Suppressor macrophage treated with lipopolysaccharide for 1 hour (primary cell): ENCODE data around the gene PTEN.
"Not testable (repeated sequence)": the region's sequence is repeated elsewhere in the genome, so short reads cannot be mapped to it uniquely, and the experiment has no call there.

Experiments
- DNase-seq, 3 donors: peaks; one replicate each; pipeline ENCODE4 v3.0.0-alpha.2; 2020 to 2022

The PTEN gene

GRCh38 chr10:87863053-87863943 is at the start of gene PTEN, which contains the start of gene KLLN:
PTEN (plus strand) TSS chr10:87863625; CDS start chr10:87864470, 845 bp downstream.
KLLN (minus strand) TSS chr10:87863533; CDS start chr10:87862487, 1,046 bp downstream.
- peak; percentile 93 to 95 (median 94) for DNase-seq

- peak in 2 of 3 donors; percentile 16 to 25 for DNase-seq
These were observed 47.1 kb upstream of the PTEN start for GRCh38 chr10:87816163-87816897.

GRCh38 chr10:87816898-87817608 is 46.4 kb upstream of the PTEN start:
- DNase-seq, result peak; percentile 21 to 43 (median 41)

- DNase-seq, result peak; percentile 86 to 89 (median 86)
These were observed 45.6 kb upstream of the PTEN start, which contains the start of gene ATAD1 for GRCh38 chr10:87817609-87818504. ATAD1 (minus strand) TSS chr10:87818226; CDS start chr10:87814599, 3,627 bp downstream.

- peak; percentile 28 to 43 (median 35) for DNase-seq
These were observed 44.7 kb upstream of the PTEN start for GRCh38 chr10:87818505-87819288.

GRCh38 chr10:87819289-87819585 is 44.2 kb upstream of the PTEN start:
- DNase-seq, result no peak

- DNase-seq, result no peak
These were observed 36.8 kb upstream of the PTEN start for GRCh38 chr10:87826653-87827052.

GRCh38 chr10:87827681-87828080 is 35.7 kb upstream of the PTEN start:
- DNase-seq, result no peak

GRCh38 chr10:87829051-87829450 is 34.4 kb upstream of the PTEN start:
- not testable (repeated sequence) for DNase-seq

- no peak for DNase-seq
These were observed 33.3 kb upstream of the PTEN start for GRCh38 chr10:87829986-87830729.

GRCh38 chr10:87836098-87836497 is 27.3 kb upstream of the PTEN start:
- DNase-seq, result no peak

- DNase-seq, result peak; percentile 26 to 49 (median 48)
These were observed 26.0 kb upstream of the PTEN start for GRCh38 chr10:87837445-87837844.

GRCh38 chr10:87838650-87839049 is 24.8 kb upstream of the PTEN start:
- no peak for DNase-seq

GRCh38 chr10:87841186-87841585 is 22.2 kb upstream of the PTEN start:
- DNase-seq, result no peak

- DNase-seq, result no peak
These were observed 21.2 kb upstream of the PTEN start for GRCh38 chr10:87842220-87842641.

GRCh38 chr10:87842776-87843497 is 20.5 kb upstream of the PTEN start:
- no peak for DNase-seq

GRCh38 chr10:87843714-87844113 is 19.7 kb upstream of the PTEN start:
- DNase-seq, result no peak

GRCh38 chr10:87844837-87845623 is 18.4 kb upstream of the PTEN start:
- DNase-seq, result peak; percentile 32 to 59 (median 54)

GRCh38 chr10:87845624-87845998 is 17.8 kb upstream of the PTEN start:
- no peak for DNase-seq
